GM20431 (cell line): ENCODE results near the gene CBLIF.
"Not testable (repeated sequence)": the region's sequence is repeated elsewhere in the genome, so short reads cannot be mapped to it uniquely, and the experiment has no call there.

Experiments
- in situ Hi-C: fragments of 300-500 bp; cut with MseI, MboI; formaldehyde crosslinking; loops from one replicate; pipeline ENCODE4 v1.15.0; 2020; ENCODE audit warnings: low sequenced_read_pairs; ENCODE audit not compliant: unreplicated experiment

Gene CBLIF

DNA sequence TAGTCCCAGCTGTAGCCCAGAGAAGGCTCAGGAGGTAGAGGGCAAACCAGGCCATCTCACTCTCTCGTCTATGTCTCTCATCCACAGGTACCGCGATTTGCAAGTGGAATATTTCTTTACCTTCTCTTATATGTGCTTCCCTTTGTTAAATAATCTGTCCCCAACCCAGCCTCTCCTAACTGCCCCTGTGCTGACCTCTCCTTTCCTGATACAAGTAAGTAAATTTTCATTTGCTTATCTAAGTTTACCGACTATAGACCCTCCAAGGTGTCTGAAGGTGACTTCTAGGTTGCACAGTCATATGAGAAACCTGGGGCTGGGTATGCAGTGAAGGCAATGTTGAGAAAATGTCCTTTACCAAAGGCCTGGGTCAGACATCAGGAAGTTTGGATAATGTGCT is at the start of gene CBLIF:
TSS of gene CBLIF (minus strand) at position 101 of the 400 bp plus-strand sequence. CDS start at position 55, 46 bp downstream.
- in situ Hi-C loops = loop anchor here (10.0 kb wide), 1 partner anchor 61 kb away; no protein-coding TSS in a partner anchor

DNA sequence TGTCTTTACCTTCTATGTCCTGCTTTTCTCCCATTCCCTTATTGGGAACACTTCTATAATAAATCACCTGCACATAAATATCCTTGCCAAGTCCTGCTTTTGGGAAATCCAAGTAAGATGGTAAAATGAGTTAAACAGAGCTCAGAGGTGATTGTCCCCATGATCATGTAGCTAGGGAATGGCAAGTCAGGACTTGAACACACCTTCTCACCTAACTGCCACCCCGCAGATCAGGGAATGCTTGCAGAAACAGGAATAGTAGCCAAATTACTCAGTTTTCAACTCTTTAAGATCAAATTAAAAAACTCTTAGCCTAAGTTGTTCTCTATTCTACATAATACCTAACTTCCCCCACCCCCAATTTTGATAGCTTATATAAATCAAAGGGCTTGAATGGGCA is 49.3 kb upstream of the CBLIF start:
- in situ Hi-C loops = no loop called here

DNA sequence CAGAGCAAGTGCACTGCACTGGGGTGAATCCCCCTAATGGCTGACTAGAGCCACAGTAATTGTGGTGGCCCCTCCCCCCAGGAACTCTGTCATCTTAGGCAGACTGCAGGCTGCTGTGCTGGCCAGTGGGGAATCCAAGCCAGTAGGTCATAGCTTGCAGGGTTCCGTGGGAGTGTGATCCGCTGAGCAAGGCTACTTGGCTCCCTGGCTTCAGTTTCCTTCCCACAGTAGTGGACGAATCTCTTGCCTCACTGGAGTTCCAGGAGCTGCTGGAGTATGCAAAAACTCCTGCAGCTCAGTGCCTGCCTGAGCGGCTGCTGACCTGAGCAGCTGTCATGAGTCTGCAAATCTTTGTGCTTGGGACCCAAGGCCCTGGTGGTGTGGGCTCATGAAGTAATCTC is 46.5 kb upstream of the CBLIF start:
- in situ Hi-C loops = no loop called here

DNA sequence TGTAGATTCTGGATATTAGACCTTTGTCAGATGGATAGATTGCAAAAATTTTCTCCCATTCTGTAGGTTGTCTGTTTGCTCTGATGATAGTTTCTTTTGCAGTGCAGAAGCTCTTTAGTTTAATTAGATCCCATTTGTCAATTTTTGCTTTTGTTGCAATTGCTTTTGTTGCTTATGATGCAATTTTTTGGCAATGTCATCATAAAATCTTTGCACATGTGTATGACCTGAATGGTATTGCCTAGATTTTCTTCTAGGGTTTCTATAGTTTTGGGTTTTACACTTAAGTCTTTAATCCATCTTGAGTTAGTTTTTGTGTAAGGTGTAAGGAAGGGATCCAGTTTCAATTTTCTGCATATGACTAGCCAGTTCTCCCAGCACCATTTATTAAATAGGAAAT is 41.9 kb upstream of the CBLIF start:
- in situ Hi-C loops = not testable (repeated sequence)

DNA sequence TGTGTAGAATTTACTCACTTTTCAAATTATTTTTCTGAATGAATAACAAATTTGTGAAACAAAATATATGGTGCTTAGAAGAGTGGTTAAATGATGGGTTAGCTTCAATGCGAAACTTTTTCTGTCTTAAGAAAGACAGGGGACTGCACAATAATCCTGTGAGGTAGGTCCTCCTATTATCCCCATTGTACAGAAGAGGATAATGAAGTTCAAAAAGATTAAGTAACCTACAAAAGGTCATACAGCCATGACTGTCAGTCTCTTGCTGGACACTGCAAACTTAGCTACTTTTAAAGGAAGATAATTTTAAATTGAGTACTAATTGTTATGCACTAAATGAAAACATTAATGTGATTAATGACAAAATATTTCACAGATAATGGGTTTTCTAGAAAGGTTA is 38.3 kb upstream of the CBLIF start:
- in situ Hi-C loops = no loop called here

DNA sequence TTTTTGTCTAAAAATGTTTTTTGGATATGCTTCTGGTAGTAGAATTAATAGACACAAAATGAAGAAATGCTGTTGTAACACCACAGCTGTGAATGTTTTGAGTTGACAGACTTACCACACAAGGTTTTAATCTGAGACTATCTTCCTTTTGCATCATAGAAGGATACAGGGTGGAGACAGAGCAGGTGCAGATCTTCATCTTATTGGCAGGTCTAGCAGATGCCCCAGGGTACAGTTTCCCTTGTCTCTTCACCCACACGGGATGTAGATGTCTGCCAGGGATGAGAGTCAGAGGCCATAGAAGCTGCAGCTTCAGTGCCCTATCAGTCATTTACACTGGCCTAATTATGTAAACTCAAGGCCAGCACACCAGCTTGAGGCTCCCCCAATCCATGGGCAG is 34.3 kb upstream of the CBLIF start:
- in situ Hi-C loops = no loop called here

DNA sequence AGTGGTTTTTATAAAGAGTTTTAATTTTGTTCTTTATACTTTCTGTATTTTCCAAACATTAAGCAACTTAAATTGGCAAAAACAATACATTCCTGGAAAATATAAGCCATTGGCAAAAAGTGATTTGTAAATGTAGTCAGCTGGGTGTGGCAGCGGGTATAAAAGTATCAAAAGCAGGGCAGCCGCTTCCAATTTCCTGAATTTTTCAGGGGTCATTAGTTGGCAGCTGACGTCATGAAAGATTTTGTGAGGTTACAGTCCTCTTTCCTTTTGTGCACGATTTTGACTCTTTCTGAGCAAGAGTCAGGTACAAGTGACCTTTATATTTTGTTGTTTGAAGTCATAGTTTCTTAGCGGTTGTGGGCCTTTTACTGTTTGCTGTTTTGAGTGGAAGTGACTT is 33.3 kb upstream of the CBLIF start, which contains the start of gene OOSP3:
TSS of gene OOSP3 (plus strand) at position 208 of the 400 bp plus-strand sequence. CDS start at position 235, 27 bp downstream.
- in situ Hi-C loops = no loop called here

DNA sequence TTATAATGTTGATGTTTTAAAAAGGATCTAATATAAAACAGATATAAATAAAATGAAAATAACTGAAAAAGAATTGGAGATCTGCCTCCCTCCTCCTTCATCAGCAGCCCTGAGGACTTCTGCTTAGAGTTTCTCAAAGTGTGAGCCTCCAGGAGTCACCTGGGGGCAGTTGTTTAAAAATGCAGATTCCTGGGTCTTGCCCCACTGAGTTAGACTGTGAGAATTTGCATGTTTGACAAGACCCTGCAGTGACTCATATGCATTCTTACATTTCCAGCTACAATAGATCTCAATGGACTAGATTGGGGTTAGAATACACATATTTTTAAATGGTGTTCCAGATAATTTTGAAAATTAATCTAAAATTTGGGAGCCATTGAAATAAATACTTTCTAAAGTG is 32.5 kb upstream of the CBLIF start:
- in situ Hi-C loops = no loop called here

DNA sequence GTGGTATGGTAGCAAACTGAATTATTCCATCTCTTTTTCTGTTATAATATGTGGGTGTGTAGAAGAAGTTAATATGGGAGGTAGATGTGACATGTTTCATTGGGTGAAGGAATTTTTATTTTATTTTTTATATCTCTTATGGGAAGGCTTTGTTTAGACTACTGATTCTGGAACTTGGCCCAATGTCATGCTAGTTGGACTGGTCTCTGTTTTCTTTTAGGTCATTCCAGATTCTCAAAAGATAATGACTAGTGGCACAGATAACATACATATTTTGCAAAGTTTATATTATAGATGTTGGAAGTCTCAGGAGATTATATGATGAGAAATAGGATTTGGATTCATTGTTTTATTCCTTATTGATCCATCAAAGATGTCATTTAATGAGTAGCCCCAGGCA is 32.0 kb upstream of the CBLIF start:
- in situ Hi-C loops = no loop called here

DNA sequence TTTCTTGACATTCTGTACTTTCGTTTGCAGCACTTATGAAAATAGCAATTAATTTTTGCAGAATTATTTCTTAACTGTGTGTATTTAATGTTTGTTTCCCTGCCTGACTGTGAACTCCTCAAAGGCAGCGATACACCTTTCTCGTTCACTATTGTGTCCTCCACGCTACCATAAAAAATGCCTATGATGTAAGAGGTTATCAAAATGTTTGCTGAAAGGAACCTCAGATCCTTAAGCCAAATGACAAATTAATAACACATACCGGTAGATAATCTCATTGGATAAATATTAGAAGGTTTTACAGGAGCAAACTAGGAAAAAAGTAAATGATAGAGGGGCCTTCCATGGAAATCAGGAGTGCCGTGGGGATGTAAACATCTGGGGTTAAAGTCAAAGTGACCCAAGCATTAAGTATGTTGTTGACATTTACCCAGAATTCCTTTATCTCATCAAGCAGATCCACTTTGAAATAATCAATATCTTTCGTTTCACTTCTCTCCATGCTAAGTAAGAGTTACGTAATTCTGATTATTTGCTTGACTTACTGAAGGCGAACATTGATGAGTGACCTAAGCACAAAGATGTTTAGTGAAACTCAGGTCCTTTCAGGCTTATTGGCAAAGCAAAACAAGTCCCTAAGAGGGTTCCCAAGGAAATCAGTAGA is 30.7 kb upstream of the CBLIF start:
- in situ Hi-C loops = no loop called here

DNA sequence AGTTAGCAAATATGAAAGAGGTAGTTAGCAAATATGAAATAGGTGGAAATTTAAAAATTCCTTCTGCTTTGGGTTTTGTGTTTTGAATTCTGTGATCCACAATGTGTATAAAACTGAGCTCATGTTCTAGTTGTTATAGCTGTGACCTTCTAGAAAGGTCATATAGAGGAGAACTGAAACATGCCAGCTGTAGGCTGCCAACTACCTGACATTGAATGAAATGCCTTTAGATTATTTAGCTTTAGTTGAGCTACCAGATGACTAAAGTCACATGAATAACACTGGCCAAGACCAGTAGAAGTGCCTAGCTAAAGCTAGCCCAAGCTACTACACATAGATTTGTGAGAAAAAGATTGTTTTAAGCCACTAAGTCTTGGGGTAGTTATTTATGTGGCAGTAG is 26.8 kb upstream of the CBLIF start:
- in situ Hi-C loops = no loop called here

DNA sequence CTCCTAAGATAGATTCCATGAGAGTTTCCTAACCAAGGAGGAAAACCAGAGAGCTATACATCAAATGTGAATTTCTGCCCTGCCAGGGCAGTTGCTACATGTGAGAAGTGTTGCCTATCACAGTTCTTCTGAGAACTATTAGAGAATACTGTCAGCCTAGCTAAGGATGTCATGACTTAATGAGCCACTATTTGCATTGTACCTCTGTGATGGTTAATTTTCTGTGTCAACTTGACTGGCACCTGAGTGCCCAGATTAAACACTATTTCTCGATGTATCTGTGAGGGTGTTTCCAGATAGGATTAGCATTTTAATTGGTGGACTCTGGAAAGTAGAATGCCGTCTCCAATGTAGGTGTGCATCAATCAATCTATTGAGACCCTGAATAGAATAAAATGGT is 22.6 kb upstream of the CBLIF start:
- in situ Hi-C loops = no loop called here

DNA sequence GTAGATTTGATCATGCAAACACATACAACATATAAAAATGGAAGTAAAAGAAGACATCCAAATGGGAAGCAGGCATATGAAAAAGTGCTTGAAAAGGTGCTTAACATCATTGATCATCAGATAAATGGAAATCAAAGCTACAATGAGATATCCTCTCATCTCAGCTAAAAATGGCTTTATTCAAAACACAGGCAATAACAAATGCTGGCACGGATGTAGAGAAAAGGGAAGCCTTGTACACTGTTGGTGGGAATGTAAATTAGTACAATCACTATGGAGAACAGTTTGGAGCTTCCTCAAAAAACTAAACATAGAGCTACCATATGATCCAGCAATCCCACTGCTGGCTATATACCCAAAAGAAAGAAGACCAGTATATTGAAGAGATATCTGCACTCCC is 21.5 kb upstream of the CBLIF start:
- in situ Hi-C loops = no loop called here

DNA sequence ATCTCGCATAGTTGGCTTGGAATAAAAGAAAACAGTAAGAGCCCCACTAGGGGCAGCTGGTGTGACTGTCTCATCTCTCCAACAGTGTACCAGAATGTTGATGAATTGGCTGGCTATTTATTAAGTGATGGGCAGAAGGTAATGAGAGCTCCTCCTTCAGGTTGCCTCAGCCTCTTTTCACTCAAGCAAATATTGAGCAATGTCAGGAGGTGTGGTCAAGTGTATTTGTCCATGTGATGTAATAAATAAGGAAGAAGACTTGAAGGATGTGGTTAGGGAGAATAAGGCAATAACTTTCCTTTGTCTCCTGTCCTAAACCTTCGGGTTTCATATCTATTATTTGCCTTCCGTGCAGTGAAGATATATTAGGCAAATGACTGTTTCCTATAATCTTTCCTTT is 21.1 kb upstream of the CBLIF start, which contains the start of gene TCN1:
TSS of gene TCN1 (minus strand) at position 91 of the 400 bp plus-strand sequence. CDS start at position 74, 17 bp downstream.
- in situ Hi-C loops = no loop called here

DNA sequence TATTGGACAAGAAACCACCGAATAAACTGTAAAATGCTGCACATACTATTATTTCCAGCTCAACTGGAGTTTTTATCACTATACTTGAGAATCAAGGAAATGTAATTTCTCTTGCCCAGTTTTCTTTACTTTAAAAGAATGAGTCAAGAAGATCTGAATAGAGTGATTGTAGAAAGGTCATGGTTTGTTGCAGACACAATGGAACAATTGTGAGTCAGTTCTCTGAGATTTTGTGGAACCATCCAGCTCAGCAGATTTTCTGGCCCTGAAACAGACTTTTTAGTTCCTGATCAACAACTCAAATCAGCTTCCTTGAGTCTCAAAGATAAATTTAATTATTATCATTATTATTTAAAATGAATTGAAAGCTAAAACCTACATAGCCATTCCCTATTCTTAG is 19.7 kb upstream of the CBLIF start:
- in situ Hi-C loops = no loop called here

DNA sequence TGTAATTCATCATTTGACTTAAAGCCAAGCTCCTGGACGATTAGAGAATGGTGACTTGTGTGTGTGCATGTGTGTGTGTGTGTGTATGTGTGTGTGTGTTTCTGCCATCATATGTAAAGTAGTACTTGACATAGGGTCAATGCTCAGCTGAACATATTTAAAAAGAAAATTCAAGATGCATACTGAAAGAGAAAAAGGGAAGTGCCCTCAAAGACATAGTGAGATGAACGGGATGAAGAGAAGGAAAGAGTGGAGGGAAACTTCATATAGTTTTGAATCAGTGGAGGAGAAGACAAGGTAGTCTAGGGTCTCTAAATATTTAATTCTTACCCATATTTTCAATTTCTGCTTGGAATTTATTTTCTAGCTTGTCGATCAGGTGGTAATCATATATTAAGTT is 17.0 kb upstream of the CBLIF start:
- in situ Hi-C loops = no loop called here

DNA sequence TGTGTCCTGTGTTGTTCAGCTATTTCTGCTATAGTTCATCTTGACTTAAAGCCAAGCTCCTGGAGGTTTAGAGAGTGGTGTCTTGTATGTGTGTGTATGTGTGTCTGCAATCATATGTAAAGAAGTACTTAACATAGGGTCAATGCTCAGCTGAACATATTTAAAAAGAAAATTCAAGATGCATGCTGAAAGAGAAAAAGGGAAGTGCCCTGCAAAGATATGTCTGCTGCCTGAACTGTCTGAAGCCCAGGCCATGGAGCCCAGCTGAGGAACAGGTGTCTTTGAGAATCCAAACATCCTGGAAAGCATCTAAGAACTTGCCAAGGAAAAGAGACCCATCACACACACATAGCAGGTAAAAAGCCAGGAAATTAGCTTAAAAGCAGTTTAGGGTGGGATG is 14.4 kb upstream of the CBLIF start:
- in situ Hi-C loops = no loop called here

DNA sequence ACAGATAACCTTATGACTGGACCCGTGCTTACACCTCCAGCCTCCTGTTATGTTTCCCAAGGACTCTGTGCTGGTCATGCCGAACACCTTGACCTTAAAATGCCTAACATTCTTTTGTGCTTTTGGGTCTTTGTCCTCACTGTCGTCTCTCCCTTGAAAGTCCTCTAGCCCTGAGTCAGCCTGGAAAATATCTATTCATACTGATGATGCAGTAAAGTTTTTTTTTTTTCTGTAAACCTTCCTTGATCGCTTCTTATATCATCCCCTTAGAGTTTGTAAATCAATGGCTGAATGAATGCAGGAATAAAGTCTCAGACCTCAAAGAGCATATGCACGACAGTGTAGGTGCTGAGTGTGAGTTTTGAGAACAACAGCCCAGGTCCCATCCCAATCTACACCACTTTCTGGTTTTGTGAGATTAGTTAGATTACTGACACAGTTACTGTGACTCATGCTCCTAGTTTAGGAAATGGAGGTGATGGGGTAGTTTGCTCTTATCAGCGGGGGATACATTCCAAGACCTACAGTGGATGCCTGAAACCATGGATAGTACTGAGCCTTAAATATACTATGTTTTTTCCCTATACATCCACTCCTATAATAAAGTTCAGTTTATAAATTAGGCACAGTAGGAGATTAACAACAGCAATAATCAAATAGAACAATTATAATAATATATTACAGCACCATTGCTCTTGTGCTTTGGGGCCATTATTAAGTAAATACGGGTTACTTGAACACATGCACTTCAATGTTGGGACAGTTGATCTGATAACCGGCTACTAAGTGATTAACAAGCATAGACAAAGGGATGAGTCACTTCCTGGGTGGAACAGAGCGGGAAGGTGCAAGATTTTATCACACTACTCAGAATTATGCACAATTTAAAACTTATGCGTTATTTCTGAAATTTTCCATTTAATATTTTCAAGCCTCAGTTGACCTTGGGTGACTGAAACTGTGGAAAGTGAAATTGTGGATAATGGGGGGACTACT is 12.4 kb upstream of the CBLIF start:
- in situ Hi-C loops = no loop called here

DNA sequence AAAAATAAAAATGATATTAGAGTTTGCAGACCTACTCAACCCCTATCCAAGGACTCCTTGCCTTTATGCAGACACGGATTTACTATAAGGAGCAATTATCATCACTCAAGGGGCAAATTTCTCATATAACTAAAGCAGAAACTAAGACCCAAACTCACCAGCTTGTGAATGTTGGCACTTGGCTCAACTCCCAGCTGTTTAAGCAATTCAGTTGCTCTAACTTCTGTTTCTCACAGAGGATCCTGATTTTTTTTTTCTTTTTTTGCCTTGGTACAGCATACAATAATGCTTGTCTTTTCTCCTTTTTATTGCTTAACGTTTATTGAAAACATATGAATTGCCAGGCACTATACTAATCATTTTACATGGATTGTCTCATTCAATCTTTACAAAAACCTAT is 9.6 kb upstream of the CBLIF start:
- in situ Hi-C loops = no loop called here

DNA sequence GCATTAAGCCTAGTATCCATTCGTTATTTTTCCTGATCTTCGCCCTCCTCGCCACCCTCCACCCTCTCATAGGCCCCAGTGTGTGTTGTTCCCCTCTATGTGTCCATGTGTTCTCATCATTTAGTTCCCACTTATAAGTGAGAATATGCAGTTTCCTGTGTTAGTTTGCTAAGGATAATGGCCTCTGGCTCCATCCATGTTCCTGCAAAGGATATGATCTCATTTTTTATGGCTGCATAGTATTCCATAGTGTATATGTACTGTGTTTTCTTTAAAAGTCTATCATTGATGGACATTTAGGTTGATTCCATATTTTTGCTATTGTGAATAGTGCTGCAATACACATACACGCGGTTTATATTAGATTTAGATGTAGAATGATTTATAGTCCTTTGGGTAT is 6.1 kb upstream of the CBLIF start:
- in situ Hi-C loops = not testable (repeated sequence)

DNA sequence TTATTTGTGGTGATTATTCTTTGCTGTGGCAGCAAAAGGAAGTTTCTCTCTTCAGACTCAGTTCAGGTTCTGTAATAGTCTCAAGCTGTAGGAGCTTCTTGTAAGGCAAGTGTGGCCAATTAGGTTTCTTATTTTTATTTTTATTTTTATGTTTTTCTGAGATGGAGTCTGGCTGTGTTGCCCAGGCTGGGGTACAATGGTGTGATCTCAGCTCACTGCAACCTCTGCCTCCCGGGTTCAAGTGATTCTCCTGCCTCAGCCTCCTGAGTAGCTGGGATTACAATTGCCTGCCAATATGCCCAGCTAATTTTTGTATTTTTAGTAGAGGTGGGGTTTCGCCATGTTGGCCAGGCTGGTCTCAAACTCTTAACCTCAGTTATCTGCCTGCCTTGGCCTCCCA is 4.3 kb upstream of the CBLIF start:
- in situ Hi-C loops = loop anchor here (10.0 kb wide), 1 partner anchor 65 kb away; no protein-coding TSS in a partner anchor
